HCT116 (cell line): ENCODE data around the gene ACER2. TPM values are rescaled to one million over a fixed set of nuclear protein-coding genes. Genes with fewer than 3 reads are reported as not detected.

Source experiments
- ATAC-seq: fragments of 200-7000 bp; cut with Tn5 transposase; 2 replicates; pipeline ENCODE4 v1.9.1; 2020; ENCODE audit warnings: mild to moderate bottlenecking, moderate library complexity
- BruUV-seq: library from RNA; stranded (reverse); fragments of 400-500 nt; replicated peaks from 2 replicates; lab custom pipeline; 2021; lab: Mats Ljungman, UMichigan
- CTCF ChIA-PET: fragments of 300-600 bp; sonication (Branson Sonifier 250); formaldehyde crosslinking; loops from one replicate; lab custom pipeline; 2021; ENCODE audit warnings: antibody characterized with exemption; lab: Charles Lee
- POLR2A ChIA-PET: fragments of 300-600, 350-600 bp; sonication (Branson Sonifier 250); formaldehyde crosslinking; loops from one replicate; lab custom pipeline; 2021; ENCODE audit warnings: antibody characterized with exemption; lab: Charles Lee
- RAD21 ChIA-PET, 2 experiments: fragments of 300-600 bp; sonication (Branson Sonifier 250); formaldehyde crosslinking; loops; one replicate each; lab custom pipeline; 2023; ENCODE audit warnings: low total read pairs in 2 of 2; ENCODE audit not compliant: uncharacterized antibody in 2 of 2, unreplicated experiment in 2 of 2, low non-redundant PET in 1 of 2; lab: Charles Lee
- DNase-seq: peaks from one replicate; pipeline ENCODE4 v3.0.0-alpha.2; 2010; ENCODE audit warnings: low read depth, low spot score
- H2AFZ ChIP-seq: fragments of 200-600 bp; shearing (Covaris generic), sonication (generic); 2 replicates; pipeline ENCODE4 v1.6.1; 2017; ENCODE audit warnings: low read depth, mixed run types, mixed read lengths, antibody characterized with exemption, low read length; ENCODE audit not compliant: poor library complexity, severe bottlenecking
- H3K27ac ChIP-seq: 2 replicates; pipeline ENCODE4 v1.5.1; 2012; ENCODE audit warnings: low read depth, low read length
- H3K27me3 ChIP-seq: fragments of 200-600 bp; sonication (generic); 2 replicates; pipeline ENCODE4 v1.6.1; 2016; ENCODE audit warnings: mixed run types, low read length, mixed read lengths; ENCODE audit not compliant: insufficient read depth
- H3K36me3 ChIP-seq, 2 experiments: fragments of 200-500 bp in 1 of 2; fragments of 200-600 bp in 1 of 2; sonication (Bioruptor generic) in 1 of 2; sonication (generic) in 1 of 2; 2 replicates each; pipeline versions ENCODE4 v1.5.1 to v1.6.1; 2014 to 2016; ENCODE audit warnings: low read length in 2 of 2, inconsistent platforms in 1 of 2, mixed read lengths in 1 of 2, mixed run types in 1 of 2; ENCODE audit not compliant: insufficient read depth in 2 of 2, control insufficient read depth in 1 of 2
- H3K4me1 ChIP-seq, 2 experiments: fragments of 200-600 bp in 1 of 2; sonication (generic) in 1 of 2; 2 replicates each; pipeline versions ENCODE4 v1.5.1 to v1.6.1; 2012 to 2017; ENCODE audit warnings: low read length in 2 of 2, inconsistent platforms in 1 of 2, mild to moderate bottlenecking in 1 of 2, mixed read lengths in 1 of 2, mixed run types in 1 of 2, moderate library complexity in 1 of 2; ENCODE audit not compliant: insufficient read depth in 2 of 2, control insufficient read depth in 1 of 2
- H3K4me2 ChIP-seq: fragments of 200-600 bp; sonication (generic); 2 replicates; pipeline ENCODE4 v1.6.1; 2017; ENCODE audit warnings: mixed run types, low read length, mixed read lengths
- H3K4me3 ChIP-seq, 2 experiments: fragments of 200-600 bp in 1 of 2; sonication (generic) in 1 of 2; replicated peaks in 1 of 2; 2 replicates each; pipeline ENCODE4 v1.5.1; 2011 to 2016; ENCODE audit warnings: low read length in 2 of 2, control low read depth in 1 of 2, low read depth in 1 of 2, mild to moderate bottlenecking in 1 of 2, mixed read lengths in 1 of 2, mixed run types in 1 of 2
- H3K79me2 ChIP-seq: fragments of 200-600 bp; sonication (generic); 2 replicates; pipeline ENCODE4 v1.6.1; 2017; ENCODE audit warnings: mild to moderate bottlenecking, mixed run types, low read length, moderate library complexity, mixed read lengths; ENCODE audit not compliant: insufficient read depth
- H3K9ac ChIP-seq: fragments of 200-600 bp; sonication (generic); 2 replicates; pipeline ENCODE4 v1.6.1; 2016; ENCODE audit warnings: low read length, mixed read lengths
- H3K9me2 ChIP-seq: fragments of 200-600 bp; sonication (generic), shearing (Covaris generic); 2 replicates; pipeline ENCODE4 v1.6.1; 2017; ENCODE audit warnings: mixed run types, mild to moderate bottlenecking, moderate library complexity; ENCODE audit not compliant: insufficient read depth
- H3K9me3 ChIP-seq, 2 experiments: fragments of 200-500 bp in 1 of 2; fragments of 200-600 bp in 1 of 2; sonication (Bioruptor generic) in 1 of 2; sonication (generic) in 1 of 2; 2 replicates each; pipeline ENCODE4 v1.6.1; 2014 to 2017; ENCODE audit warnings: low read length in 2 of 2, mixed read lengths in 2 of 2, inconsistent platforms in 1 of 2, low read depth in 1 of 2, mild to moderate bottlenecking in 1 of 2, mixed run types in 1 of 2, moderate library complexity in 1 of 2; ENCODE audit not compliant: control insufficient read depth in 1 of 2, insufficient read depth in 1 of 2
- H4K20me1 ChIP-seq: fragments of 200-600 bp; sonication (generic), shearing (Covaris generic); 2 replicates; pipeline ENCODE4 v1.6.1; 2017; ENCODE audit warnings: mixed run types, mild to moderate bottlenecking, moderate library complexity; ENCODE audit not compliant: insufficient read depth
- CBX3 ChIP-seq: IDR thresholded peaks from 2 replicates; pipeline ENCODE4 v1.6.1; 2012; ENCODE audit warnings: low read depth
- EGR1 ChIP-seq: IDR thresholded peaks from 2 replicates; pipeline ENCODE4 v1.6.1; 2012; ENCODE audit warnings: low read depth
- ELF1 ChIP-seq: IDR thresholded peaks from 2 replicates; pipeline ENCODE4 v1.6.1; 2012; ENCODE audit warnings: low read depth, borderline replicate concordance
- EZH2 ChIP-seq: fragments of 200-600 bp; sonication (generic); IDR thresholded peaks from 2 replicates; pipeline ENCODE4 v1.6.1; 2017; ENCODE audit warnings: antibody characterized with exemption, mixed run types
- FOSL1 ChIP-seq: IDR thresholded peaks from 2 replicates; pipeline ENCODE4 v1.6.1; 2012; ENCODE audit warnings: low read depth
- JUND ChIP-seq: IDR thresholded peaks from 2 replicates; pipeline ENCODE4 v1.6.1; 2012
- RAD21 ChIP-seq: IDR thresholded peaks from 2 replicates; pipeline ENCODE4 v1.6.1; 2012; ENCODE audit warnings: low read depth, mild to moderate bottlenecking
- SIN3A ChIP-seq: IDR thresholded peaks from 2 replicates; pipeline ENCODE4 v1.6.1; 2012; ENCODE audit warnings: low read depth
- SP1 ChIP-seq: IDR thresholded peaks from 2 replicates; pipeline ENCODE4 v1.6.1; 2012; ENCODE audit warnings: low read depth
- SRF ChIP-seq: IDR thresholded peaks from 2 replicates; pipeline ENCODE4 v1.6.1; 2012; ENCODE audit warnings: low read depth
- YY1 ChIP-seq: IDR thresholded peaks from 2 replicates; pipeline ENCODE4 v1.6.1; 2011; ENCODE audit warnings: low read length, low read depth, moderate library complexity, mild to moderate bottlenecking; ENCODE audit not compliant: insufficient replicate concordance; ENCODE audit errors: extremely low read depth
- intact Hi-C: fragments of 100-400 bp; cut with micrococcal nuclease; formaldehyde crosslinking; loops from 2 replicates; pipeline ENCODE4 v1.10.0; 2022
- total RNA-seq: library from RNA; stranded (reverse); gene quantifications from one replicate; pipeline ENCODE4 v1.2.1, GENCODE V29; 2021; ENCODE audit not compliant: unreplicated experiment
- TF ChIP-seq, protein P1 (sequence below), 3 experiments: fragments of 200-600 bp in 1 of 3; sonication (generic) in 1 of 3; IDR thresholded peaks in 2 of 3; conservative IDR thresholded peaks in 1 of 3; 2 replicates each; pipeline ENCODE4 v1.5.1; 2012 to 2017; ENCODE audit warnings: low read depth in 2 of 3, low read length in 2 of 3, antibody characterized with exemption in 1 of 3, borderline replicate concordance in 1 of 3, control low read depth in 1 of 3, mild to moderate bottlenecking in 1 of 3, mixed read lengths in 1 of 3, mixed run types in 1 of 3, moderate library complexity in 1 of 3; ENCODE audit not compliant: insufficient read depth in 1 of 3
- TF ChIP-seq, protein P2 (sequence below): IDR thresholded peaks from 2 replicates; pipeline ENCODE4 v1.6.1; 2012; ENCODE audit warnings: low read depth

ACER2 gene
- total RNA-seq, 1 experiment from 2014 or later = 4.3 TPM

DNA sequence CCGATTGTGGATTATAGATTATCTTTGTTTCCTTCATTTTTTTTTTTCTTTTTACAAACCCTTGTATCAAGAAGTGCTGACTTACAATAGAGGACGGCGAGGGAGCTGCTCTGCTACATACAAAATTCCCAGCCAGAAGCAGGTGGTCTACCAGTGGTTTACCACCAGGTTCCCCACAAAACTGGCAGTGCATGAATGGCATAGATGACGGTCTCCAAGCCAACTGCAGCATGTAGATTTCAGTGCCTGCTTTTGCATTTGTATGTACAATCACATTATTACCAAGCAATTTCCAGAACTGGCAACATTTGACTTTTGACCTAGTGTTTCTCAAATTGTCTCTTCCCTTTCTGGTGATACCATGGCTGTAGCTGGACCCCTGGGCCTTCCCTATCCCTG lies 84.0 kb downstream of the ACER2 start:
- POLR2A ChIA-PET = no interaction called here
- no TSS peak for BruUV-seq

More for the DNA sequence above, 84.0 kb downstream of the ACER2 start:
- no peaks in the 10 kb centered on the region for H3K9me3 ChIP-seq
- no peak overlapping the region for H3K27ac ChIP-seq
- H3K79me2 ChIP-seq = no peaks in the 10 kb centered on the region
- H3K9ac ChIP-seq = no peak overlapping the region
- H3K27me3 ChIP-seq = peaks cover 23% of the 10 kb centered on the region; the same call in 1 of the 2 replicates
- RAD21 ChIA-PET = no interaction called here
- TF ChIP-seq, protein P1, sequence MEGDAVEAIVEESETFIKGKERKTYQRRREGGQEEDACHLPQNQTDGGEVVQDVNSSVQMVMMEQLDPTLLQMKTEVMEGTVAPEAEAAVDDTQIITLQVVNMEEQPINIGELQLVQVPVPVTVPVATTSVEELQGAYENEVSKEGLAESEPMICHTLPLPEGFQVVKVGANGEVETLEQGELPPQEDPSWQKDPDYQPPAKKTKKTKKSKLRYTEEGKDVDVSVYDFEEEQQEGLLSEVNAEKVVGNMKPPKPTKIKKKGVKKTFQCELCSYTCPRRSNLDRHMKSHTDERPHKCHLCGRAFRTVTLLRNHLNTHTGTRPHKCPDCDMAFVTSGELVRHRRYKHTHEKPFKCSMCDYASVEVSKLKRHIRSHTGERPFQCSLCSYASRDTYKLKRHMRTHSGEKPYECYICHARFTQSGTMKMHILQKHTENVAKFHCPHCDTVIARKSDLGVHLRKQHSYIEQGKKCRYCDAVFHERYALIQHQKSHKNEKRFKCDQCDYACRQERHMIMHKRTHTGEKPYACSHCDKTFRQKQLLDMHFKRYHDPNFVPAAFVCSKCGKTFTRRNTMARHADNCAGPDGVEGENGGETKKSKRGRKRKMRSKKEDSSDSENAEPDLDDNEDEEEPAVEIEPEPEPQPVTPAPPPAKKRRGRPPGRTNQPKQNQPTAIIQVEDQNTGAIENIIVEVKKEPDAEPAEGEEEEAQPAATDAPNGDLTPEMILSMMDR (IDR thresholded peaks at IDR 0.05 in 2 of 3, conservative IDR thresholded peaks at IDR 0.05 in 1 of 3; ENCODE audit: borderline replicate concordance in 1 of 3, insufficient read depth in 1 of 3, low read depth in 2 of 3, low read length in 2 of 3) = no peak
- TF ChIP-seq ELF1 (no peak), SP1 (no peak), SIN3A (no peak), YY1 (no peak), EZH2 (no peak), EGR1 (no peak), JUND (no peak), RAD21 (no peak), CBX3 (no peak), SRF (no peak), FOSL1 (no peak)
- TF ChIP-seq, protein P2, sequence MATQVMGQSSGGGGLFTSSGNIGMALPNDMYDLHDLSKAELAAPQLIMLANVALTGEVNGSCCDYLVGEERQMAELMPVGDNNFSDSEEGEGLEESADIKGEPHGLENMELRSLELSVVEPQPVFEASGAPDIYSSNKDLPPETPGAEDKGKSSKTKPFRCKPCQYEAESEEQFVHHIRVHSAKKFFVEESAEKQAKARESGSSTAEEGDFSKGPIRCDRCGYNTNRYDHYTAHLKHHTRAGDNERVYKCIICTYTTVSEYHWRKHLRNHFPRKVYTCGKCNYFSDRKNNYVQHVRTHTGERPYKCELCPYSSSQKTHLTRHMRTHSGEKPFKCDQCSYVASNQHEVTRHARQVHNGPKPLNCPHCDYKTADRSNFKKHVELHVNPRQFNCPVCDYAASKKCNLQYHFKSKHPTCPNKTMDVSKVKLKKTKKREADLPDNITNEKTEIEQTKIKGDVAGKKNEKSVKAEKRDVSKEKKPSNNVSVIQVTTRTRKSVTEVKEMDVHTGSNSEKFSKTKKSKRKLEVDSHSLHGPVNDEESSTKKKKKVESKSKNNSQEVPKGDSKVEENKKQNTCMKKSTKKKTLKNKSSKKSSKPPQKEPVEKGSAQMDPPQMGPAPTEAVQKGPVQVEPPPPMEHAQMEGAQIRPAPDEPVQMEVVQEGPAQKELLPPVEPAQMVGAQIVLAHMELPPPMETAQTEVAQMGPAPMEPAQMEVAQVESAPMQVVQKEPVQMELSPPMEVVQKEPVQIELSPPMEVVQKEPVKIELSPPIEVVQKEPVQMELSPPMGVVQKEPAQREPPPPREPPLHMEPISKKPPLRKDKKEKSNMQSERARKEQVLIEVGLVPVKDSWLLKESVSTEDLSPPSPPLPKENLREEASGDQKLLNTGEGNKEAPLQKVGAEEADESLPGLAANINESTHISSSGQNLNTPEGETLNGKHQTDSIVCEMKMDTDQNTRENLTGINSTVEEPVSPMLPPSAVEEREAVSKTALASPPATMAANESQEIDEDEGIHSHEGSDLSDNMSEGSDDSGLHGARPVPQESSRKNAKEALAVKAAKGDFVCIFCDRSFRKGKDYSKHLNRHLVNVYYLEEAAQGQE = no peak
- TF ChIP-seq, all 23 proteins: peak for 0
- intact Hi-C loops = loop anchor here (5.0 kb wide), 1 partner anchor 150 kb away; no protein-coding TSS in a partner anchor
- Histone ChIP-seq H3K4me2 (no peak overlapping the region), H3K36me3 (no peaks in the 10 kb centered on the region), H3K4me1 (peaks cover 0 to 5% of the 10 kb centered on the region in 2 experiments; a peak in 1 of 4 replicates), H3K9me2 (no peaks in the 10 kb centered on the region), H3K4me3 (no peak overlapping the region), H4K20me1 (no peaks in the 10 kb centered on the region), H2AFZ (peak overlapping the region; percentile 16)
- ATAC-seq = peak; percentile 12; the same call in 1 of the 2 replicates
- CTCF ChIA-PET = no interaction called here
- DNase-seq = no peak
